Measurements from ENCODE around the gene AOC3.

DNA sequence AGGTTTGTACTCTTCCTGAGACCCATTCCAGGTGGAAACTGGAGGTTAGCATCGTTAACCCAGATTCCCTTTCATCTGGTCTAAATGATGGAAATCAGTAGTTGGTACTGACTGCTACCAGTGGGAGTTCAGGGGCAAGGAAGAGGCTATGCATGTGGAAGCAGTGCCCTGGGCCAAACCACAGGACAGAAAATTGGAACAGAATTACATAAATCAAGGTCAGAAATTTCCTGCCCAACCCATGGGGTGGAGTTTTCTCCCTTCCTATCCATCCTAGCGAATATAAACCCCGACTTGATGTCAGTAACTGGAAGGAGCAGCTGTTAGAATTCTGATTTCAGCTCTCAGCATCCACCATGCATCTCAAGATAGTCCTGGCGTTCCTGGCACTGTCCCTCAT is 6.7 kb upstream of the AOC3 start, which contains the start of gene AOC2:
- TF ChIP-seq POLR2A (IDR thresholded peaks at IDR 0.05) = no peak
- TF ChIP-seq, protein P1, sequence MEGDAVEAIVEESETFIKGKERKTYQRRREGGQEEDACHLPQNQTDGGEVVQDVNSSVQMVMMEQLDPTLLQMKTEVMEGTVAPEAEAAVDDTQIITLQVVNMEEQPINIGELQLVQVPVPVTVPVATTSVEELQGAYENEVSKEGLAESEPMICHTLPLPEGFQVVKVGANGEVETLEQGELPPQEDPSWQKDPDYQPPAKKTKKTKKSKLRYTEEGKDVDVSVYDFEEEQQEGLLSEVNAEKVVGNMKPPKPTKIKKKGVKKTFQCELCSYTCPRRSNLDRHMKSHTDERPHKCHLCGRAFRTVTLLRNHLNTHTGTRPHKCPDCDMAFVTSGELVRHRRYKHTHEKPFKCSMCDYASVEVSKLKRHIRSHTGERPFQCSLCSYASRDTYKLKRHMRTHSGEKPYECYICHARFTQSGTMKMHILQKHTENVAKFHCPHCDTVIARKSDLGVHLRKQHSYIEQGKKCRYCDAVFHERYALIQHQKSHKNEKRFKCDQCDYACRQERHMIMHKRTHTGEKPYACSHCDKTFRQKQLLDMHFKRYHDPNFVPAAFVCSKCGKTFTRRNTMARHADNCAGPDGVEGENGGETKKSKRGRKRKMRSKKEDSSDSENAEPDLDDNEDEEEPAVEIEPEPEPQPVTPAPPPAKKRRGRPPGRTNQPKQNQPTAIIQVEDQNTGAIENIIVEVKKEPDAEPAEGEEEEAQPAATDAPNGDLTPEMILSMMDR (IDR thresholded peaks at IDR 0.05) = no peak
